Measurements from ENCODE around the gene MBNL3.
"Not testable (repeated sequence)": the region's sequence is repeated elsewhere in the genome, so short reads cannot be mapped to it uniquely, and the experiment has no call there.

Gene MBNL3

DNA sequence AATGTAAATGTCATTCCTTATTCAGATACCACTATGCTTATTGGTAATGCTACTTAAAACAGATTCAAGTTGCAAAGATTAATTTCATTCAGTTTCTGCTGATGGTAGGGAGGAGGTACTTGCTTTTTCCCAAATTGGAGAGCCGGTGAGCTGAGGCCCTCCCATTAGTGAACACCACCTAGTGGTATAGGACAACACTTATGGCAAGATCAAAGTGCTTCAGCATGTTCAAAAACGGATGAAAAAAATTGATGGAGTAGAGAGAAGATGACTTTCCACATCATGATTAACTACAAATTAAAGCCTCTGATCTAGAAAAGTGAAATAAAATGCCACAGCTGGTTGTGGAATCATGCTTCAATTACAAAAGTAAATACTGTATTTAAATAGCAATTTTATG lies 112.9 kb downstream of the MBNL3 start:
- no peak for DNase-seq (ENCODE audit: low read depth in 3 of 3)

GRCh38 chrX:132373610-132374009 lies 115.2 kb downstream of the MBNL3 start:
- DNase-seq (ENCODE audit: low read depth in 3 of 3): no peak

GRCh38 chrX:132369617-132370326 lies 119.1 kb downstream of the MBNL3 start:
- DNase-seq (ENCODE audit: low read depth in 3 of 3): no peak

DNA sequence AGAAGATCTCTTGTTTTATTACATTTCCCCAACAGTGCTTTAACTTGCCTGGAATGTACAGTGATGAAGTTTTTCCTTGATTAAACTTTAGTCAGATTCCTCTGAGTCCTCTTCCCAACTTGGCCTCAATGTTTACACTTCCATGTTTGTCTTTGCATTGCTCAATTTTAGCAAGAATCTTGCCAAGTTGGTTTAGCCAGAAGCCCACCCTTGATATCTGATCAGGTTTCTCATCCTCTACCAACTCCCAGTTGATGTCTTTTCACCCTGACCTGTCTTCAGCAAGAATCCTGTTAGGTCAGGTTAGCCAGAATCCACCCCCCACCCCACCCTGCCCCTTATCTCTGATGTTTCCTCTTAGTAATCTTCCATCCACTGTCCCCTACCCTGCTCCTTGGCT lies 120.9 kb downstream of the MBNL3 start:
- DNase-seq (ENCODE audit: low read depth in 3 of 3): no peak

- no peak for DNase-seq (ENCODE audit: low read depth in 3 of 3)
These were observed 121.5 kb downstream of the MBNL3 start for GRCh38 chrX:132367314-132367713.

GRCh38 chrX:132365490-132365889 lies 123.3 kb downstream of the MBNL3 start:
- no peak for DNase-seq (ENCODE audit: low read depth in 3 of 3)

DNA sequence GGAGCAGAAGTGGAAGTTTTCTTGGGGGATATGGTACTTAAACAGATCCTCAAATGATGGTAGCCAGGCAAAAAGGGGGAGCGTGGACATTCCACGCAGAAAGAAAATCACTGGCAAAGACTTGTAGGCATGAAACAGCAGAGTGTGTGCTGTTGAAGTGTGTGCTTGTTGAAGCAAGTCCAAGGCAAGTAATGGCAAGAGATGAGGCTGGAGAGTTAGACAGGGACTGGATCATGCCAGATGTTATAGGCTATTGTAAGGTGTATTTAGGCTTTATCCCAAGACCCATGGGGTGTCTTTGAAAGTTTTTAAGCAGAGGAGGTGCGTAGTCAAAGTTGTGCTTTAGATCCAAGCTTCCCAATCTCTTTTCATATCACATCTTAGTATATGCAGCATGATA lies 124.5 kb downstream of the MBNL3 start:
- DNase-seq (ENCODE audit: low read depth in 3 of 3): no peak

- DNase-seq (ENCODE audit: low read depth in 3 of 3): no peak
These were observed 135.4 kb downstream of the MBNL3 start for GRCh38 chrX:132353430-132353829.

DNA sequence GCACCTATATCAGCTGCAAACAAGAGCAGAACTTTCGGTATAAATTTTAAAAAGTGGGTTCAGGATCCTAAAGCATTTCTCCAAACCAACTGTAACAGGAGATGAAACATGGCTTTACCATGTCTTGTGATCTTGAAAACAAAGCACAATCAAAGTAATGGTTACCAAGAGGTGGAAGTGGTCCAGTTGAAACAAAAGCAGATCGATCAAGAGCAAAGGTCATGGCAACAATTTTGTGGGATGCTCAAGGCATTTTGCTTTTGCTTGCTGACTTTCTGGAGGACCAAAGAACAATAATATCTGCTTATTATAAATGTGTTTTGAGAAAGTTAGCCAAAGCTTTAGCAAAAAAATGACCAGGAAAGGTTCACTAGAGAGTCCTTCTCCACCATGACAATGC lies 152.7 kb downstream of the MBNL3 start:
- DNase-seq (ENCODE audit: low read depth in 3 of 3): no peak

DNA sequence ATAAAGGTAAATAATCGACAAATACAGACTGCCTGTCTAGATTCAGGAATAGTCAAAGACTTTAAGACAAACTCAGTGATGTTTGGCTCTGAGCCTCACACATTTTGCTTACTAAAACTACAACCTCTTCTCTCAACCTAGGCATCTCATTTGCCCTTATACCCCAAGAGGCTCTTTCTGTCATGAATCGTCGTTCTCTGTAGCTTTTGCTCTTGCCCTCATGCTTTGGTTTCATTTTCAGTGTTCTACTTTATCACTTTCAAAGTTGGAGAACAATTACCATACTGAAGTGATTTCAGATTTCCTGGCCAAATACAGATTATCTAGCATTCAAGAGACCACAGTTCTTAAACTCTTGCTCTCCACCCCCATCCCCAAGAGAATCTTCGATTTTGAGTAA lies 155.5 kb downstream of the MBNL3 start:
- no peak for DNase-seq (ENCODE audit: low read depth in 3 of 3)

- DNase-seq (ENCODE audit: low read depth in 3 of 3): no peak
These were observed 157.3 kb downstream of the MBNL3 start for GRCh38 chrX:132331532-132331931.

DNA sequence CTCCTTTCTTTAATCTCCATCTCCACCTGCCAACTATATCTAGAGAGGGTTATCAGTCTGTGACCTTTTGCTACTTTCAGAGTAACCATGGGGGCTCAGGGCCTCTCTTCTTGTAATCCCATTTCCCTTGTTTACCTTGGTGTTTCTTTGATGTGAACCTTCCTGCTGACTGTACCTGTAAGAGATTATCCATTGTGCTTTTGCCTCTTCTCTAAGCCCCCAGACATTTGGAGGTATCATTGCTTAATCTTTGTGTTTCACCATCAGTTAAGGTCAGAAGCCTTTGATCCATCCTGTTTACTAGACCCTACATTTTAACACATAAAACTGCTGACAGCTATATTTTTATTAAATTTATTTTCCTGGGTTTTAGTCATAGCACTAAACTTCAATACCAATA lies 157.8 kb downstream of the MBNL3 start:
- DNase-seq (ENCODE audit: low read depth in 3 of 3): no peak

- DNase-seq (ENCODE audit: low read depth in 3 of 3): no peak
These were observed 158.6 kb downstream of the MBNL3 start for GRCh38 chrX:132330156-132330729.

- not testable (repeated sequence) for DNase-seq (ENCODE audit: low read depth in 3 of 3)
These were observed 161.9 kb downstream of the MBNL3 start for GRCh38 chrX:132326960-132327359.
